K562 (cell line): ENCODE results near the gene CBLC. TPM values are rescaled to one million over a fixed set of nuclear protein-coding genes. Genes with fewer than 3 reads are reported as not detected.
A peak's percentile ranks its signal among the peaks of the same experiment; 100 is the strongest.

Experiments
- CEBPG ChIP-seq, 3 experiments: fragments of 200-800 bp in 1 of 3; sonication (Bioruptor generic) in 1 of 3; sonication (generic) in 1 of 3; formaldehyde crosslinking in 1 of 3; IDR thresholded peaks in 2 of 3; conservative IDR thresholded peaks in 1 of 3; 2 replicates each; pipeline versions ENCODE4 v1.6.1 to v1.8.0; 2016 to 2022; ENCODE audit warnings: missing compliant biosample characterization in 2 of 3, missing genetic modification characterization in 2 of 3, mild to moderate bottlenecking in 1 of 3, missing genetic modification reagents in 1 of 3
- DPF2 ChIP-seq: fragments of 450-650 bp; IDR thresholded peaks from 2 replicates; pipeline ENCODE4 v1.6.1; 2016
- HDAC2 ChIP-seq: fragments of 450-650 bp; IDR thresholded peaks from 2 replicates; pipeline ENCODE4 v1.6.1; 2016; ENCODE audit warnings: mild to moderate bottlenecking
- HMGN3 ChIP-seq: IDR thresholded peaks from 2 replicates; pipeline ENCODE4 v1.6.1; 2011; ENCODE audit warnings: borderline replicate concordance, low read depth, mild to moderate bottlenecking, mixed read lengths, low read length; ENCODE audit not compliant: insufficient read length; ENCODE audit errors: extremely low read depth
- RBFOX2 ChIP-seq: fragments of 200-400 bp; formaldehyde crosslinking; IDR thresholded peaks from 2 replicates; pipeline ENCODE4 v1.6.1; 2017; ENCODE audit warnings: low read depth, mild to moderate bottlenecking, low read length, moderate library complexity
- SAP30 ChIP-seq: fragments of 200-600 bp; sonication (generic); IDR thresholded peaks from 2 replicates; pipeline ENCODE4 v1.6.1; 2012; ENCODE audit warnings: borderline replicate concordance, low read depth, mild to moderate bottlenecking, moderate library complexity, low read length, control low read depth, inconsistent platforms; ENCODE audit not compliant: insufficient read depth, poor library complexity, severe bottlenecking
- U2AF1 ChIP-seq: fragments of 200-400 bp; formaldehyde crosslinking; optimal IDR thresholded peaks from 2 replicates; pipeline ENCODE3; 2017; ENCODE audit warnings: mild to moderate bottlenecking, low read depth, low read length, moderate library complexity
- ZNF75A ChIP-seq: fragments of 450-650 bp; formaldehyde crosslinking; IDR thresholded peaks from 2 replicates; pipeline ENCODE4 v1.4.0; 2020; ENCODE audit warnings: mild to moderate bottlenecking
- ZNF76 ChIP-seq: fragments of 250-450 bp; sonication (Bioruptor Pico); IDR thresholded peaks from 2 replicates; pipeline ENCODE4 v1.4.0; 2020; ENCODE audit warnings: mild to moderate bottlenecking, moderate library complexity, borderline replicate concordance
- polyA plus RNA-seq, 8 experiments: library from polyadenylated mRNA; depleted of rRNA in 4 of 8; stranded (reverse) in 5 of 8; unstranded in 3 of 8; fragments of >200 nt; fragmentation: Nextera tagmentation in 2 of 8; fragmentation: Illumina TruSeq in 1 of 8; extraction: Ambion mirVana in 2 of 8; extraction: Trizol in 1 of 8; gene quantifications; 2 replicates each; pipeline versions ENCODE4 v1.2.1 to v1.2.3, GENCODE V29; 2011 to 2014; ENCODE audit warnings: inconsistent platforms in 1 of 8, missing spikeins in 1 of 8
- total RNA-seq, 7 experiments: library from RNA; depleted of rRNA in 6 of 7; stranded (reverse); fragments of >200 nt in 6 of 7; fragmentation: Illumina TruSeq in 2 of 7; extraction: Trizol in 2 of 7; gene quantifications; 2 replicates each; pipeline versions ENCODE4 v1.2.1 to v1.2.3, GENCODE V29; 2011 to 2021; ENCODE audit warnings: low replicate concordance in 1 of 7
- TF ChIP-seq, protein P1 (sequence below): sonication (generic); formaldehyde crosslinking; IDR thresholded peaks from 2 replicates; pipeline ENCODE4 v1.5.0; 2020; ENCODE audit warnings: missing genetic modification reagents
- TF ChIP-seq, protein P2 (sequence below): fragments of 250-450 bp; sonication (Bioruptor Pico); IDR thresholded peaks from 2 replicates; pipeline ENCODE4 v1.8.0; 2022; ENCODE audit warnings: moderate library complexity, mild to moderate bottlenecking, inconsistent platforms
- TF ChIP-seq, protein P3 (sequence below): fragments of 250-450 bp; sonication (Bioruptor Pico); IDR thresholded peaks from 2 replicates; pipeline ENCODE4 v1.4.0; 2020; ENCODE audit warnings: mild to moderate bottlenecking, moderate library complexity, borderline replicate concordance
- TF ChIP-seq, protein P4 (sequence below): fragments of 150-350 bp; IDR thresholded peaks from 2 replicates; pipeline ENCODE4 v1.6.1; 2014; ENCODE audit warnings: low read depth, mild to moderate bottlenecking, low read length, borderline replicate concordance
- TF ChIP-seq, protein P5 (sequence below): fragments of 250-450 bp; sonication (Bioruptor Pico); IDR thresholded peaks from 2 replicates; pipeline ENCODE4 v1.4.0; 2020; ENCODE audit warnings: borderline replicate concordance
- TF ChIP-seq, protein P6 (sequence below): fragments of 450-650 bp; IDR thresholded peaks from 2 replicates; pipeline ENCODE4 v1.6.1; 2016; ENCODE audit warnings: missing biosample characterization, missing genetic modification characterization

The CBLC gene
- total and polyA plus RNA-seq, 9 of the 15 experiments (the other 6 are each of a cell fraction or from before 2014, with no cell fraction given): 0.09 TPM; not detected in 8

DNA sequence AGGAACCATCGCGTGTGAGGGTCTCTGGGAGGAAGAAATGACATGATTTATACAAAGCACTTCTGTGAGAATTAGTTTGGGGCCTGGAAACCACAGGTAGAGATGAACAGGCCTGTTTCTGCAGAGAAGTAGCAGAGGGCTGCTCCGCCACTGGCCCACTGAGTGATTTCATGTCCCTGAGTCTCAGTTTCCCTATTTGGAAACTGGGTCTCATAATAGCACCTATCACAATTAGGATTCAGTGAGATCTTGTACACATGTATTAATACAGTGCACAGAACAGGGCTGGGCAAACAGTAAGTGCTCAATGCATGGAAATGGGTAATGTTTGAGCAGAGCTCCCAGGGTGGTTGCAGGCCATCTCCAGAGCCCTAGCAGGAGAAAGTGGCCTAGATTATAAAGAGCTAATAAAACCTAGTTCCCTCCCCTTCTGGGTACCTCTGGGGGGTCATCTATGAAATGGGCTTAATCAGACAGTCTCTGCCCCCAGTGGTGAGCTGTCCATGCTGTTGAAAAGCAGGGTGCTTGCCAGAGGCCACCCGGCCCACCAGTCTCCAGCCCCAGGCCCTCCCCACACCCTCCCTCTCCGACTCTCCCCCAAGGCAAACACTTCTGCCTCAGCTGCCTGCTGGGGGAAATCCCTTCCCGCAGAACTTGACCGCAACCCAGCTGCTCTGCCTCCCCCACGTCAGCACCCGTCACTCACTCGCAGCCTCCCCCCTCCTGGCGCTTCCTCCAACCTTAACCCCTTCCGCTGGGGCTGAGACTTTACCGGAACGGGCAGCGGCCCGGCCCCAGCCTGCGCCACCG, 24.7 kb upstream of the CBLC start (continued):
- TF ChIP-seq, protein P1, sequence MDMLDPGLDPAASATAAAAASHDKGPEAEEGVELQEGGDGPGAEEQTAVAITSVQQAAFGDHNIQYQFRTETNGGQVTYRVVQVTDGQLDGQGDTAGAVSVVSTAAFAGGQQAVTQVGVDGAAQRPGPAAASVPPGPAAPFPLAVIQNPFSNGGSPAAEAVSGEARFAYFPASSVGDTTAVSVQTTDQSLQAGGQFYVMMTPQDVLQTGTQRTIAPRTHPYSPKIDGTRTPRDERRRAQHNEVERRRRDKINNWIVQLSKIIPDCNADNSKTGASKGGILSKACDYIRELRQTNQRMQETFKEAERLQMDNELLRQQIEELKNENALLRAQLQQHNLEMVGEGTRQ: no peak
- TF ChIP-seq, protein P2, sequence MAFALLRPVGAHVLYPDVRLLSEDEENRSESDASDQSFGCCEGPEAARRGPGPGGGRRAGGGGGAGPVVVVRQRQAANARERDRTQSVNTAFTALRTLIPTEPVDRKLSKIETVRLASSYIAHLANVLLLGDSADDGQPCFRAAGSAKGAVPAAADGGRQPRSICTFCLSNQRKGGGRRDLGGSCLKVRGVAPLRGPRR: no peak
- TF ChIP-seq, protein P3, sequence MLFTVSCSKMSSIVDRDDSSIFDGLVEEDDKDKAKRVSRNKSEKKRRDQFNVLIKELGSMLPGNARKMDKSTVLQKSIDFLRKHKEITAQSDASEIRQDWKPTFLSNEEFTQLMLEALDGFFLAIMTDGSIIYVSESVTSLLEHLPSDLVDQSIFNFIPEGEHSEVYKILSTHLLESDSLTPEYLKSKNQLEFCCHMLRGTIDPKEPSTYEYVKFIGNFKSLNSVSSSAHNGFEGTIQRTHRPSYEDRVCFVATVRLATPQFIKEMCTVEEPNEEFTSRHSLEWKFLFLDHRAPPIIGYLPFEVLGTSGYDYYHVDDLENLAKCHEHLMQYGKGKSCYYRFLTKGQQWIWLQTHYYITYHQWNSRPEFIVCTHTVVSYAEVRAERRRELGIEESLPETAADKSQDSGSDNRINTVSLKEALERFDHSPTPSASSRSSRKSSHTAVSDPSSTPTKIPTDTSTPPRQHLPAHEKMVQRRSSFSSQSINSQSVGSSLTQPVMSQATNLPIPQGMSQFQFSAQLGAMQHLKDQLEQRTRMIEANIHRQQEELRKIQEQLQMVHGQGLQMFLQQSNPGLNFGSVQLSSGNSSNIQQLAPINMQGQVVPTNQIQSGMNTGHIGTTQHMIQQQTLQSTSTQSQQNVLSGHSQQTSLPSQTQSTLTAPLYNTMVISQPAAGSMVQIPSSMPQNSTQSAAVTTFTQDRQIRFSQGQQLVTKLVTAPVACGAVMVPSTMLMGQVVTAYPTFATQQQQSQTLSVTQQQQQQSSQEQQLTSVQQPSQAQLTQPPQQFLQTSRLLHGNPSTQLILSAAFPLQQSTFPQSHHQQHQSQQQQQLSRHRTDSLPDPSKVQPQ (CRISPR knock-in tag): no peak
- TF ChIP-seq, protein P4, sequence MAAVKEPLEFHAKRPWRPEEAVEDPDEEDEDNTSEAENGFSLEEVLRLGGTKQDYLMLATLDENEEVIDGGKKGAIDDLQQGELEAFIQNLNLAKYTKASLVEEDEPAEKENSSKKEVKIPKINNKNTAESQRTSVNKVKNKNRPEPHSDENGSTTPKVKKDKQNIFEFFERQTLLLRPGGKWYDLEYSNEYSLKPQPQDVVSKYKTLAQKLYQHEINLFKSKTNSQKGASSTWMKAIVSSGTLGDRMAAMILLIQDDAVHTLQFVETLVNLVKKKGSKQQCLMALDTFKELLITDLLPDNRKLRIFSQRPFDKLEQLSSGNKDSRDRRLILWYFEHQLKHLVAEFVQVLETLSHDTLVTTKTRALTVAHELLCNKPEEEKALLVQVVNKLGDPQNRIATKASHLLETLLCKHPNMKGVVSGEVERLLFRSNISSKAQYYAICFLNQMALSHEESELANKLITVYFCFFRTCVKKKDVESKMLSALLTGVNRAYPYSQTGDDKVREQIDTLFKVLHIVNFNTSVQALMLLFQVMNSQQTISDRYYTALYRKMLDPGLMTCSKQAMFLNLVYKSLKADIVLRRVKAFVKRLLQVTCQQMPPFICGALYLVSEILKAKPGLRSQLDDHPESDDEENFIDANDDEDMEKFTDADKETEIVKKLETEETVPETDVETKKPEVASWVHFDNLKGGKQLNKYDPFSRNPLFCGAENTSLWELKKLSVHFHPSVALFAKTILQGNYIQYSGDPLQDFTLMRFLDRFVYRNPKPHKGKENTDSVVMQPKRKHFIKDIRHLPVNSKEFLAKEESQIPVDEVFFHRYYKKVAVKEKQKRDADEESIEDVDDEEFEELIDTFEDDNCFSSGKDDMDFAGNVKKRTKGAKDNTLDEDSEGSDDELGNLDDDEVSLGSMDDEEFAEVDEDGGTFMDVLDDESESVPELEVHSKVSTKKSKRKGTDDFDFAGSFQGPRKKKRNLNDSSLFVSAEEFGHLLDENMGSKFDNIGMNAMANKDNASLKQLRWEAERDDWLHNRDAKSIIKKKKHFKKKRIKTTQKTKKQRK: no peak
- peak; percentile 60 for TF ChIP-seq RBFOX2
- peak; percentile 94 for TF ChIP-seq DPF2
- no peak for TF ChIP-seq CEBPG (CRISPR knock-in tag; IDR thresholded peaks at IDR 0.05)
- TF ChIP-seq CEBPG (tag; conservative IDR thresholded peaks at IDR 0.05 in 1 of 2, IDR thresholded peaks at IDR 0.05 in 1 of 2): no peak
- no peak for TF ChIP-seq ZNF76 (CRISPR knock-in tag)
- TF ChIP-seq, protein P5, sequence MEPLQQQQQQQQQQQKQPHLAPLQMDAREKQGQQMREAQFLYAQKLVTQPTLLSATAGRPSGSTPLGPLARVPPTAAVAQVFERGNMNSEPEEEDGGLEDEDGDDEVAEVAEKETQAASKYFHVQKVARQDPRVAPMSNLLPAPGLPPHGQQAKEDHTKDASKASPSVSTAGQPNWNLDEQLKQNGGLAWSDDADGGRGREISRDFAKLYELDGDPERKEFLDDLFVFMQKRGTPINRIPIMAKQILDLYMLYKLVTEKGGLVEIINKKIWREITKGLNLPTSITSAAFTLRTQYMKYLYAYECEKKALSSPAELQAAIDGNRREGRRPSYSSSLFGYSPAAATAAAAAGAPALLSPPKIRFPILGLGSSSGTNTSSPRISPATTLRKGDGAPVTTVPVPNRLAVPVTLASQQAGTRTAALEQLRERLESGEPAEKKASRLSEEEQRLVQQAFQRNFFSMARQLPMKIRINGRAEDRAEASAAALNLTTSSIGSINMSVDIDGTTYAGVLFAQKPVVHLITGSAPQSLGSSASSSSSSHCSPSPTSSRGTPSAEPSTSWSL (CRISPR knock-in tag): no peak
- no peak for TF ChIP-seq ZNF75A (CRISPR knock-in tag)
- peak; percentile 85; the same call in 1 of the 2 replicates for TF ChIP-seq HDAC2
- TF ChIP-seq, protein P6, sequence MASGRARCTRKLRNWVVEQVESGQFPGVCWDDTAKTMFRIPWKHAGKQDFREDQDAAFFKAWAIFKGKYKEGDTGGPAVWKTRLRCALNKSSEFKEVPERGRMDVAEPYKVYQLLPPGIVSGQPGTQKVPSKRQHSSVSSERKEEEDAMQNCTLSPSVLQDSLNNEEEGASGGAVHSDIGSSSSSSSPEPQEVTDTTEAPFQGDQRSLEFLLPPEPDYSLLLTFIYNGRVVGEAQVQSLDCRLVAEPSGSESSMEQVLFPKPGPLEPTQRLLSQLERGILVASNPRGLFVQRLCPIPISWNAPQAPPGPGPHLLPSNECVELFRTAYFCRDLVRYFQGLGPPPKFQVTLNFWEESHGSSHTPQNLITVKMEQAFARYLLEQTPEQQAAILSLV (tag): no peak
- TF ChIP-seq HMGN3: peak; percentile 99
- no peak for TF ChIP-seq SAP30
- no peak for TF ChIP-seq U2AF1
